OCI-LY1 (cell line): ENCODE measurements around the gene RERE.

Experiments used
- H2AFZ ChIP-seq: fragments of 200-600 bp; sonication (generic), shearing (Covaris generic); 2 replicates; pipeline ENCODE4 v1.6.0; 2014; ENCODE audit warnings: antibody characterized with exemption, mild to moderate bottlenecking, low read length
- H3F3A ChIP-seq: fragments of 200-600 bp; sonication (generic), shearing (Covaris generic); 2 replicates; pipeline ENCODE4 v1.6.0; 2014; ENCODE audit warnings: mild to moderate bottlenecking, antibody characterized with exemption, low read length, moderate library complexity; ENCODE audit not compliant: insufficient read depth
- H3K27ac ChIP-seq: fragments of 200-600 bp; sonication (generic); 2 replicates; pipeline ENCODE4 v1.5.1; 2014; ENCODE audit warnings: low read length, mixed run types, mild to moderate bottlenecking, low read depth; ENCODE audit not compliant: poor library complexity, severe bottlenecking
- H3K27me3 ChIP-seq: fragments of 200-600 bp; sonication (generic); 2 replicates; pipeline ENCODE4 v1.6.0; 2014; ENCODE audit warnings: antibody characterized with exemption, mild to moderate bottlenecking, low read length, moderate library complexity; ENCODE audit not compliant: insufficient read depth
- H3K36me3 ChIP-seq: fragments of 200-600 bp; sonication (generic); 2 replicates; pipeline ENCODE4 v1.6.1; 2014; ENCODE audit warnings: mild to moderate bottlenecking, antibody characterized with exemption, low read length, moderate library complexity, mixed read lengths; ENCODE audit not compliant: insufficient read depth
- H3K4me1 ChIP-seq: fragments of 200-600 bp; sonication (generic); 2 replicates; pipeline ENCODE4 v1.5.1; 2014; ENCODE audit warnings: mild to moderate bottlenecking, low read length, moderate library complexity; ENCODE audit not compliant: insufficient read depth, severe bottlenecking
- H3K4me2 ChIP-seq: fragments of 200-600 bp; sonication (generic), shearing (Covaris generic); 2 replicates; pipeline ENCODE4 v1.6.1; 2014; ENCODE audit warnings: low read length
- H3K4me3 ChIP-seq: fragments of 200-600 bp; sonication (generic); 2 replicates; pipeline ENCODE4 v1.5.1; 2014; ENCODE audit warnings: low read length, low read depth, mild to moderate bottlenecking, mixed read lengths; ENCODE audit not compliant: poor library complexity, severe bottlenecking
- H3K79me2 ChIP-seq: fragments of 200-600 bp; shearing (Covaris generic); 2 replicates; pipeline ENCODE4 v1.6.1; 2016; ENCODE audit warnings: mixed run types, low read length, mixed read lengths; ENCODE audit not compliant: insufficient read depth
- H3K9ac ChIP-seq: fragments of 200-600 bp; sonication (generic), shearing (Covaris generic); 2 replicates; pipeline ENCODE4 v1.6.1; 2014; ENCODE audit warnings: mild to moderate bottlenecking, low read length, mixed read lengths
- H3K9me2 ChIP-seq: fragments of 200-600 bp; sonication (generic), shearing (Covaris generic); 2 replicates; pipeline ENCODE4 v1.6.1; 2014; ENCODE audit warnings: low read depth, mild to moderate bottlenecking, low read length, mixed read lengths
- H3K9me3 ChIP-seq: fragments of 200-600 bp; shearing (Covaris generic); 2 replicates; pipeline ENCODE4 v1.6.1; 2014; ENCODE audit warnings: low read length, mixed read lengths
- H4K20me1 ChIP-seq: fragments of 200-600 bp; sonication (generic), shearing (Covaris generic); 2 replicates; pipeline ENCODE4 v1.6.0; 2016; ENCODE audit warnings: mild to moderate bottlenecking, low read length; ENCODE audit not compliant: insufficient read depth
- CTCF ChIP-seq: fragments of 200-600 bp; sonication (generic), shearing (Covaris generic); IDR thresholded peaks from 2 replicates; pipeline ENCODE4 v1.5.1; 2017; ENCODE audit warnings: mild to moderate bottlenecking, antibody characterized with exemption, low read length, moderate library complexity, mixed read lengths
- EZH2 ChIP-seq: fragments of 200-600 bp; sonication (generic), shearing (Covaris generic); IDR thresholded peaks from 2 replicates; pipeline ENCODE4 v1.8.0; 2017; ENCODE audit warnings: borderline replicate concordance, mixed run types, mild to moderate bottlenecking, antibody characterized with exemption, low read length, moderate library complexity, mixed read lengths

RERE gene

GRCh38 chr1:8529901-8530300 is 287.5 kb downstream of the RERE start:
- Histone ChIP-seq H3K4me3 (no peak overlapping the region), H3K9me2 (no peaks in the 10 kb centered on the region), H3K9ac (no peak overlapping the region), H3K4me1 (peaks cover 93% of the 10 kb centered on the region), H3F3A (peaks cover 9% of the 10 kb centered on the region), H3K27ac (peak overlapping the region; percentile 80), H3K4me2 (no peak overlapping the region), H3K9me3 (no peaks in the 10 kb centered on the region), H3K27me3 (no peaks in the 10 kb centered on the region), H3K79me2 (peaks cover under 1% of the 10 kb centered on the region; the same call in 1 of the 2 replicates), H3K36me3 (no peaks in the 10 kb centered on the region), H4K20me1 (no peaks in the 10 kb centered on the region), H2AFZ (no peak overlapping the region)
- TF ChIP-seq CTCF (no peak), EZH2 (no peak)

- peak overlapping the region; percentile 97 for H3K27ac ChIP-seq
- peaks cover 11% of the 10 kb centered on the region for H3F3A ChIP-seq
- no peaks in the 10 kb centered on the region for H3K9me2 ChIP-seq
- 0 out of 2 replicates have a peak overlapping the region, but pooled peaks have one; percentile 6 for H2AFZ ChIP-seq
- H3K4me3 ChIP-seq, result peak overlapping the region; percentile 31
- H4K20me1 ChIP-seq, result no peaks in the 10 kb centered on the region
- peaks cover 21% of the 10 kb centered on the region for H3K79me2 ChIP-seq
- peaks cover 93% of the 10 kb centered on the region for H3K4me1 ChIP-seq
- H3K36me3 ChIP-seq, result peaks cover 3% of the 10 kb centered on the region
- H3K9ac ChIP-seq, result peak overlapping the region; percentile 88
- no peaks in the 10 kb centered on the region for H3K27me3 ChIP-seq
- H3K9me3 ChIP-seq, result no peaks in the 10 kb centered on the region
- H3K4me2 ChIP-seq, result peak overlapping the region; percentile 83
- no peak for TF ChIP-seq EZH2
- no peak for TF ChIP-seq CTCF
These were observed 289.5 kb downstream of the RERE start for GRCh38 chr1:8527941-8528340.

- peak overlapping the region; percentile 71 for H3K4me3 ChIP-seq
- peaks cover 37% of the 10 kb centered on the region for H3K79me2 ChIP-seq
- H3K4me2 ChIP-seq, result peak overlapping the region; percentile 83
- H3F3A ChIP-seq, result peaks cover 14% of the 10 kb centered on the region
- peak overlapping the region; percentile 88 for H3K9ac ChIP-seq
- TF ChIP-seq EZH2, result no peak
- TF ChIP-seq CTCF, result no peak
- H3K27ac ChIP-seq, result peak overlapping the region; percentile 97
- H3K36me3 ChIP-seq, result peaks cover 12% of the 10 kb centered on the region
- H3K27me3 ChIP-seq, result no peaks in the 10 kb centered on the region
- no peaks in the 10 kb centered on the region for H3K9me2 ChIP-seq
- no peaks in the 10 kb centered on the region for H4K20me1 ChIP-seq
- H3K4me1 ChIP-seq, result peaks cover 99% of the 10 kb centered on the region
- no peak overlapping the region for H2AFZ ChIP-seq
- no peaks in the 10 kb centered on the region for H3K9me3 ChIP-seq
These were observed 291.7 kb downstream of the RERE start for GRCh38 chr1:8525558-8526275.
